NCI-H1105 treated with DMSO at 0.1 percent for 48 hours (cell line): ENCODE data around the gene MYORG.
A peak's percentile ranks its signal among the peaks of the same experiment; 100 is the strongest.

Source experiments
- DNase-seq: peaks from one replicate; lab custom pipeline; 2025; lab: John Stamatoyannopoulos, UW

The MYORG gene

GRCh38 chr9:34332076-34332964, 44.4 kb downstream of the MYORG start:
- peak; percentile 17 for DNase-seq

GRCh38 chr9:34331196-34331595, 45.5 kb downstream of the MYORG start:
- DNase-seq: no peak

GRCh38 chr9:34328987-34329832, 47.5 kb downstream of the MYORG start, which contains the start of the genes KIF24 and NUDT2:
KIF24 (minus strand) TSS chr9:34329268; CDS start chr9:34311346, 17,922 bp downstream.
NUDT2 (plus strand) TSS chr9:34329569; CDS start chr9:34339040, 9,471 bp downstream.
- peak; percentile 100 for DNase-seq

- peak; percentile 76 for DNase-seq
Measured at GRCh38 chr9:34328500-34328986, 48.2 kb downstream of the MYORG start.

GRCh38 chr9:34326690-34327089, 50.0 kb downstream of the MYORG start:
- no peak for DNase-seq

- no peak for DNase-seq
Measured at GRCh38 chr9:34322899-34323591, 53.7 kb downstream of the MYORG start.

- no peak for DNase-seq
Measured at GRCh38 chr9:34321451-34321850, 55.2 kb downstream of the MYORG start.

GRCh38 chr9:34318163-34318790, 58.4 kb downstream of the MYORG start:
- DNase-seq: no peak

- no peak for DNase-seq
Measured at GRCh38 chr9:34317436-34317835, 59.3 kb downstream of the MYORG start.
